Kidney (tissue), 14 donors: ENCODE measurements around the gene MACROD2. TPM values are rescaled to one million over a fixed set of nuclear protein-coding genes. Genes with fewer than 3 reads are reported as not detected.

Experiments
- DNase-seq, 5 donors: peaks; one replicate each; pipeline ENCODE4 v3.0.0-alpha.2; 2013 to 2020
- FAIRE-seq: peaks from 2 replicates; lab custom pipeline; 2012; peaks lifted over from hg19 to GRCh38; lab: Jason Lieb, UNC
- H3K27ac ChIP-seq, 2 donors: one replicate each; pipeline ENCODE4 v1.7.0; 2013; ENCODE audit warnings: low read depth in 2 of 2, low read length in 2 of 2, inconsistent platforms in 1 of 2
- H3K27me3 ChIP-seq: one replicate; pipeline ENCODE4 v1.7.1; 2013; ENCODE audit warnings: low read length, inconsistent platforms; ENCODE audit not compliant: control insufficient read depth, insufficient read depth
- H3K36me3 ChIP-seq, 3 donors: one replicate each; pipeline versions ENCODE4 v1.7.0 to v1.7.1; 2013; ENCODE audit warnings: low read length in 3 of 3, control low read depth in 1 of 3, inconsistent platforms in 1 of 3; ENCODE audit not compliant: insufficient read depth in 3 of 3, control insufficient read depth in 2 of 3
- H3K4me1 ChIP-seq, 3 donors: one replicate each; pipeline versions ENCODE4 v1.7.0 to v1.7.1; 2013; ENCODE audit warnings: low read length in 3 of 3, inconsistent platforms in 1 of 3, low read depth in 1 of 3; ENCODE audit not compliant: control insufficient read depth in 2 of 3, insufficient read depth in 2 of 3
- H3K4me3 ChIP-seq, 3 donors: one replicate each; pipeline versions ENCODE4 v1.7.0 to v1.8.1; 2013; ENCODE audit warnings: low read length in 3 of 3, control low read depth in 1 of 3, inconsistent platforms in 1 of 3
- H3K9ac ChIP-seq, 3 donors: one replicate each; pipeline versions ENCODE4 v1.7.0 to v1.7.1; 2013; ENCODE audit warnings: low read length in 3 of 3, control low read depth in 1 of 3, inconsistent platforms in 1 of 3
- H3K9me3 ChIP-seq, 3 donors: one replicate each; pipeline versions ENCODE4 v1.7.0 to v1.7.1; 2013; ENCODE audit warnings: low read length in 3 of 3, control low read depth in 1 of 3, inconsistent platforms in 1 of 3; ENCODE audit not compliant: control insufficient read depth in 2 of 3, insufficient read depth in 1 of 3
- CTCF ChIP-seq: IDR thresholded peaks from 3 replicates; pipeline ENCODE4 v1.5.1; 2012; ENCODE audit warnings: mild to moderate bottlenecking, moderate library complexity, borderline replicate concordance; ENCODE audit not compliant: insufficient read depth; ENCODE audit errors: extremely low read depth
- intact Hi-C: fragments of 100-400 bp; cut with DNase I; formaldehyde crosslinking; loops from one replicate; pipeline ENCODE4 v1.11.1; 2022
- polyA plus RNA-seq: library from polyadenylated mRNA; stranded (reverse); fragments of 350-450 nt; fragmentation: Illumina TruSeq; extraction: RNeasy Lipid Tissue Mini Kit (QIAGEN cat#74804); gene quantifications from one replicate; pipeline ENCODE4 v1.2.3, GENCODE V29; 2014; ENCODE audit warnings: low read depth, low replicate concordance; ENCODE audit not compliant: insufficient read depth
- total RNA-seq: library from RNA; stranded (reverse); fragmentation: NEBNext Ultra II Directional; extraction: Animal tissue kit (Norgen Biotek cat#: 25700); gene quantifications from one replicate; pipeline ENCODE4 v1.2.1, GENCODE V29; 2021
- donor health status: control.
- donor health status: control.
- donor health status: control.
- donor health status: control.
- donor health status: control.
- donor health status: DM: yes; HTN: yes; CAD: no.
- donor health status: Normal renal cell carcinoma (clear cell type).

Gene MACROD2
- total and polyA plus RNA-seq, 2 donors from 2014 or later, result 3.0 to 10.0 TPM

GRCh38 chr20:15515691-15516090 is 1520.4 kb downstream of the MACROD2 start:
- no peak overlapping the region for H3K27ac ChIP-seq
- TF ChIP-seq CTCF, result no peak
- H3K9me3 ChIP-seq, result no peaks in the 10 kb centered on the region
- no peak overlapping the region for H3K4me3 ChIP-seq
- no peak for FAIRE-seq
- no peak for DNase-seq
- H3K27me3 ChIP-seq, result no peaks in the 10 kb centered on the region
- intact Hi-C loops, result no loop called here
- H3K4me1 ChIP-seq, result no peaks in the 10 kb centered on the region
- no peak overlapping the region for H3K9ac ChIP-seq
- H3K36me3 ChIP-seq, result no peaks in the 10 kb centered on the region

GRCh38 chr20:15520930-15521524 is 1525.7 kb downstream of the MACROD2 start:
- Histone ChIP-seq H3K4me1 (no peaks in the 10 kb centered on the region), H3K27ac (no peak overlapping the region), H3K27me3 (no peaks in the 10 kb centered on the region), H3K4me3 (no peak overlapping the region), H3K9me3 (no peaks in the 10 kb centered on the region), H3K9ac (no peak overlapping the region), H3K36me3 (no peaks in the 10 kb centered on the region)
- FAIRE-seq, result no peak
- no peak for DNase-seq
- intact Hi-C loops, result no loop called here
- TF ChIP-seq CTCF, result no peak

- intact Hi-C loops, result no loop called here
- no peak for FAIRE-seq
- no peaks in the 10 kb centered on the region for H3K36me3 ChIP-seq
These were observed 1528.1 kb downstream of the MACROD2 start for GRCh38 chr20:15523400-15523799.

More at GRCh38 chr20:15523400-15523799, 1528.1 kb downstream of the MACROD2 start:
- TF ChIP-seq CTCF, result no peak
- H3K9ac ChIP-seq, result no peak overlapping the region
- H3K27ac ChIP-seq, result no peak overlapping the region
- H3K4me1 ChIP-seq, result no peaks in the 10 kb centered on the region
- H3K27me3 ChIP-seq, result no peaks in the 10 kb centered on the region
- no peak for DNase-seq
- H3K9me3 ChIP-seq, result no peaks in the 10 kb centered on the region
- H3K4me3 ChIP-seq, result no peak overlapping the region
